Spleen (tissue), 11 donors: ENCODE data around the gene ENDOV. TPM values are rescaled to one million over a fixed set of nuclear protein-coding genes. Genes with fewer than 3 reads are reported as not detected.

Experiments
- DNase-seq: peaks from one replicate; pipeline ENCODE4 v3.0.0-alpha.2; 2020
- H3K27ac ChIP-seq, 8 donors: fragments of 200-600 bp; sonication (generic) in 7 of 8; 1 replicate in 4 of 8; 2 replicates in 4 of 8; pipeline versions ENCODE4 v1.5.0 to v1.8.0; 2016 to 2021; ENCODE audit warnings: inconsistent platforms in 4 of 8, mild to moderate bottlenecking in 4 of 8, moderate library complexity in 1 of 8
- H3K27me3 ChIP-seq, 7 donors: fragments of 200-600 bp; sonication (generic) in 6 of 7; replicated peaks in 1 of 7; 1 replicate in 4 of 7; 2 replicates in 3 of 7; pipeline versions ENCODE4 v1.5.0 to v1.8.0; 2016 to 2021; ENCODE audit warnings: inconsistent platforms in 3 of 7, mild to moderate bottlenecking in 1 of 7
- H3K36me3 ChIP-seq, 6 donors: fragments of 200-600 bp; sonication (generic) in 5 of 6; 1 replicate in 4 of 6; 2 replicates in 2 of 6; pipeline versions ENCODE4 v1.5.0 to v1.8.0; 2016 to 2021; ENCODE audit warnings: inconsistent platforms in 2 of 6
- H3K4me1 ChIP-seq, 6 donors: fragments of 200-600 bp; sonication (generic) in 5 of 6; 1 replicate in 3 of 6; 2 replicates in 3 of 6; pipeline versions ENCODE4 v1.5.0 to v1.8.0; 2016 to 2021; ENCODE audit warnings: inconsistent platforms in 3 of 6
- H3K4me3 ChIP-seq, 8 donors: fragments of 200-600 bp; sonication (generic) in 7 of 8; 1 replicate in 4 of 8; 2 replicates in 4 of 8; pipeline versions ENCODE4 v1.5.0 to v1.8.0; 2016 to 2021; ENCODE audit warnings: inconsistent platforms in 4 of 8, mild to moderate bottlenecking in 4 of 8, moderate library complexity in 2 of 8
- H3K9me3 ChIP-seq, 8 donors: fragments of 200-600 bp; sonication (generic) in 7 of 8; 1 replicate in 4 of 8; 2 replicates in 4 of 8; pipeline versions ENCODE4 v1.5.0 to v1.8.0; 2016 to 2021; ENCODE audit warnings: inconsistent platforms in 4 of 8
- POLR2A ChIP-seq, 3 donors: fragments of 450-650 bp; IDR thresholded peaks; one replicate each; pipeline ENCODE4 v1.5.1; 2017; ENCODE audit warnings: antibody characterized with exemption in 3 of 3, mild to moderate bottlenecking in 1 of 3
- POLR2AphosphoS5 ChIP-seq, 3 donors: sonication (generic); formaldehyde crosslinking; IDR thresholded peaks; one replicate each; pipeline ENCODE4 v1.5.1; 2017; ENCODE audit warnings: antibody characterized with exemption in 3 of 3
- WGBS, 5 donors: extraction: QIAGEN DNeasy Blood & Tissue Kit in 3 of 5; methylation state at CpG; one replicate each; pipeline versions ENCODE4 v1.1.5 to v1.1.7; 2013 to 2018; 5-methylcytosine and 5-hydroxymethylcytosine counted together
- intact Hi-C: fragments of 100-400 bp; cut with DNase I; formaldehyde crosslinking; loops from one replicate; pipeline ENCODE4 v1.15.0; 2023; ENCODE audit warnings: low total_unique reads
- polyA plus RNA-seq, 3 donors: library from polyadenylated mRNA; stranded (reverse); fragments of 200-250 nt; gene quantifications; one replicate each; pipeline ENCODE4 v1.2.1, GENCODE V29; 2013
- total RNA-seq, 7 donors: library from RNA; depleted of rRNA in 3 of 7; stranded (reverse); fragments of >200 nt in 3 of 7; fragmentation: NEBNext Ultra II Directional in 4 of 7; extraction: Animal tissue kit (Norgen Biotek cat#: 25700) in 4 of 7; gene quantifications; one replicate each; pipeline versions ENCODE4 v1.1.0 to v1.2.1, GENCODE V29; 2016 to 2021
- TF ChIP-seq, protein P1 (sequence below), 11 experiments: fragments of 200-600 bp in 7 of 11; fragments of 450-650 bp in 4 of 11; sonication (generic) in 4 of 11; IDR thresholded peaks in 8 of 11; conservative IDR thresholded peaks in 3 of 11; 1 replicate in 7 of 11; 2 replicates in 4 of 11; pipeline versions ENCODE4 v1.4.0 to v1.8.0; 2016 to 2021; ENCODE audit warnings: antibody characterized with exemption in 11 of 11, inconsistent platforms in 4 of 11, mild to moderate bottlenecking in 1 of 11
- donor health status: healthy with polysubstance abuse.
- donor health status: DM: no; HTN: no; CAD: no; lungs with moderate emphysema.
- donor health status: DM: no; HTN: no; CAD: no.
- donor health status: Bipolar disorder and iron deficiency.
- donor health status: healthy.
- donor health status: DM: no; HTN: no; CAD: no.
- donor health status: DM: yes; HTN: yes; CAD: no.

ENDOV gene
- total and polyA plus RNA-seq, 10 donors = 9.7 to 47.4 (median 23.2) TPM

DNA sequence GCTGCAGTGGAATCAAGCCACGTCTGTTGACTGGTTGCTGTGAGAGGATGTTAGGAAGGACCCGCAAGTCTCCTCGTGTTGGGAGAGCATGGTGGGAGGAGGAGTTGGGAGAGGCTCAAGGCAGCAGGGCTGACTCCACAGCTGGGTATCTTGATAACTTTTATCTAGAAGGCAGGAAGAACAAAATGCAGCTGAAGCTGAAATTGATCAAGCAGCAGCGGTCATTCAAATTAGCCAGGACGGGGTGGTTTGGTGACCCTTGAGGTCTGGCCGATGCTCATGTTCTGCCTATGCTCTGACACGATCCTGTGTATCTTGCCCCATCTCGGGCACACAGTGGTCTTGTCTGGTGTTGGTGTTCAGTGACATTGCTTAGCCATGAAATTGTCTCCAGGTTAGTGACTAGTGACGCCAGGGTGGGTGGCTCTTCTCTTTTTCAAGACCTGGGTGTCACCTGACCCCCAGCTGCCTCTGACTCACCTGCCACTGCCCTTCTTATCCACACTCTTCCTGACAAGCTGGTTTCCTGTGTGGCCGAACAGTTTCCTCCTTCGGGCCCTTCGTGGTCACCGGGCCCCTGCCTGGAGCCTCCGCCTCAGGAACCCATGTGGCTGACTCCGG, 42.4 kb downstream of the ENDOV start:
- 40 to 50% (median 41%) methylated on average over 15 of the region's 15 CpGs for WGBS, 5 donors
- no peaks in the 10 kb centered on the region for H3K9me3 ChIP-seq
- H3K27me3 ChIP-seq = peaks cover 0 to 41% (median 0%) of the 10 kb centered on the region in 7 donors
- no peak overlapping the region for H3K4me3 ChIP-seq
- intact Hi-C loops = no loop called here
- no peaks in the 10 kb centered on the region for H3K36me3 ChIP-seq
- peaks cover 10 to 47% (median 30%) of the 10 kb centered on the region in 6 donors for H3K4me1 ChIP-seq
- peak overlapping the region in 1 of 8 donors; percentile 2 for H3K27ac ChIP-seq
- no peak for TF ChIP-seq POLR2AphosphoS5 (IDR thresholded peaks at IDR 0.05)
- TF ChIP-seq, protein P1, sequence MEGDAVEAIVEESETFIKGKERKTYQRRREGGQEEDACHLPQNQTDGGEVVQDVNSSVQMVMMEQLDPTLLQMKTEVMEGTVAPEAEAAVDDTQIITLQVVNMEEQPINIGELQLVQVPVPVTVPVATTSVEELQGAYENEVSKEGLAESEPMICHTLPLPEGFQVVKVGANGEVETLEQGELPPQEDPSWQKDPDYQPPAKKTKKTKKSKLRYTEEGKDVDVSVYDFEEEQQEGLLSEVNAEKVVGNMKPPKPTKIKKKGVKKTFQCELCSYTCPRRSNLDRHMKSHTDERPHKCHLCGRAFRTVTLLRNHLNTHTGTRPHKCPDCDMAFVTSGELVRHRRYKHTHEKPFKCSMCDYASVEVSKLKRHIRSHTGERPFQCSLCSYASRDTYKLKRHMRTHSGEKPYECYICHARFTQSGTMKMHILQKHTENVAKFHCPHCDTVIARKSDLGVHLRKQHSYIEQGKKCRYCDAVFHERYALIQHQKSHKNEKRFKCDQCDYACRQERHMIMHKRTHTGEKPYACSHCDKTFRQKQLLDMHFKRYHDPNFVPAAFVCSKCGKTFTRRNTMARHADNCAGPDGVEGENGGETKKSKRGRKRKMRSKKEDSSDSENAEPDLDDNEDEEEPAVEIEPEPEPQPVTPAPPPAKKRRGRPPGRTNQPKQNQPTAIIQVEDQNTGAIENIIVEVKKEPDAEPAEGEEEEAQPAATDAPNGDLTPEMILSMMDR (IDR thresholded peaks at IDR 0.05 in 8 of 11, conservative IDR thresholded peaks at IDR 0.05 in 3 of 11) = no peak
- no peak for TF ChIP-seq POLR2A (IDR thresholded peaks at IDR 0.05)
- DNase-seq = no peak

DNA sequence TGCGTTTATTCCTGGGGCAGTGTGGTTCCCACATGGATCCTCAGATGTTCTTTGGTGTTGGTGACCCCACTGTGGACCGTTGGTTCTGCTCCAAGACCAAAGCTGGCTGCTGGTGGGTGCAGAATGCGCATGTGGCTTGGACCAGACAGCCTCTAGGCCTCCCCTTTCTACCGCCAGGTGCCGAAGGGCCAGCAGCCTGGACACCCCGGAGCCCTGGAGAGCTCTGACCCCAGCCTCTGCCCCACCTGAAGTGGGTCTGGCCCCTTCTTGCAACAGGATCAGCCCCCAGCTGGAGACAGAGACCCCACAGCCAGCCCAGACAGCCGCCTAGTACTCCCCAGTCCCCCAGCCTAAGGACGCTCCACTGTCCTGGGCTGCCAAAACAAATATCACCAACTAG, 43.0 kb downstream of the ENDOV start:
- 86 to 94% (median 89%) methylated on average over 6 to 8 of the region's 8 CpGs for WGBS, 5 donors
- no peak overlapping the region for H3K4me3 ChIP-seq
- TF ChIP-seq, protein P1 (IDR thresholded peaks at IDR 0.05 in 8 of 11, conservative IDR thresholded peaks at IDR 0.05 in 3 of 11) = no peak
- TF ChIP-seq POLR2AphosphoS5 (IDR thresholded peaks at IDR 0.05) = no peak
- H3K4me1 ChIP-seq = peaks cover 10 to 51% (median 30%) of the 10 kb centered on the region in 6 donors
- H3K27ac ChIP-seq = no peak overlapping the region
- DNase-seq = no peak
- peaks cover 0 to 46% (median 0%) of the 10 kb centered on the region in 7 donors for H3K27me3 ChIP-seq
- intact Hi-C loops = no loop called here
- no peaks in the 10 kb centered on the region for H3K9me3 ChIP-seq
- no peaks in the 10 kb centered on the region for H3K36me3 ChIP-seq

DNA sequence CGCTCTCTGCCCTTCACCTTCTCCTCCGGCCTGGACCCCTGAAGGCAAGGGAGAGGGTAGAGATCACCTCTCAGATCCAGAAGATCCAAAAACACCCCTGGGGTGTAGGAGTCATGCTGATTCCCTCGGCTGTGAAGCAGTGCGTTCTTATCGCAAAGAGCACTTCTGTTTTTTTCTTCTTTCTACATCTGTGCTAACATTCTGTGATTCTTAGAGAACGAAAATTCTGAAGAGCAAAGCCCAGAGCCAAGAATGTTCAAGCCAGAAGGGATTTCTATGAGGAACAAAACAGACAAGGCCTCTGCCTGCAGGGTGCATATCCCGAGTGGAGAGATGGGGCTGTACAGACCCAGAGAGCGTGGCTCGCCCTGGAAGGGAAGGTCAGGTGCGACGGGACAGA, 44.3 kb downstream of the ENDOV start:
- Histone ChIP-seq H3K4me1 (peaks cover 7 to 46% (median 24%) of the 10 kb centered on the region in 6 donors), H3K36me3 (no peaks in the 10 kb centered on the region), H3K27ac (no peak overlapping the region), H3K27me3 (peaks cover 0 to 54% (median 0%) of the 10 kb centered on the region in 7 donors), H3K9me3 (no peaks in the 10 kb centered on the region), H3K4me3 (no peak overlapping the region)
- TF ChIP-seq POLR2AphosphoS5 (IDR thresholded peaks at IDR 0.05) (no peak), POLR2A (IDR thresholded peaks at IDR 0.05) (no peak)
- TF ChIP-seq, protein P1 (IDR thresholded peaks at IDR 0.05 in 8 of 11, conservative IDR thresholded peaks at IDR 0.05 in 3 of 11) = no peak
- DNase-seq = no peak
- 77 to 84% (median 81%) methylated on average over 11 of the region's 11 CpGs for WGBS, 5 donors
- intact Hi-C loops = no loop called here

DNA sequence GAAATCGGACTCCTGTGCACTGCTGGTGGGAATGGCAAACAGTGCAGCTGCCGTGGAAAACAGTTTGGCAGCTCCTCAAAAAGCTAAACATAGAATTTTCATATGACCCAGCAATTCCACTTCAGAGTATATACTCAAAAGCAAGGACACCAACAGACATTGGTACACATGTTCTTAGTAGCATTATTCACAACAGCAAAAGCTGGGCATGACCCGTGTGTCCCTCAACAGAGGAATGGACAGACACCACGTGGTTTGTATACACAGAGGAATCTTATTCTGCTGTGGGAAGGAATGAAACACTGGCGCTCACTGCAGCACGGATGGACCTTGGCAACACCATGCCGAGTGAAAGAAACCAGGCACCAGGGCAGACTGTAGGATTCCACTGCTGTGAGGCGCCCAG, 45.5 kb downstream of the ENDOV start:
- intact Hi-C loops = no loop called here
- Histone ChIP-seq H3K4me3 (no peak overlapping the region), H3K27me3 (peaks cover 0 to 66% (median 0%) of the 10 kb centered on the region in 7 donors), H3K9me3 (no peaks in the 10 kb centered on the region), H3K27ac (no peak overlapping the region), H3K4me1 (peaks cover 5 to 53% (median 29%) of the 10 kb centered on the region in 6 donors), H3K36me3 (no peaks in the 10 kb centered on the region)
- WGBS, 5 donors = 62 to 80% (median 75%) methylated on average over 8 of the region's 8 CpGs
- TF ChIP-seq, protein P1 (IDR thresholded peaks at IDR 0.05 in 8 of 11, conservative IDR thresholded peaks at IDR 0.05 in 3 of 11) = no peak
- TF ChIP-seq POLR2A (IDR thresholded peaks at IDR 0.05) = no peak
- no peak for TF ChIP-seq POLR2AphosphoS5 (IDR thresholded peaks at IDR 0.05)
- no peak for DNase-seq
